ENCODE results near the gene RPTOR. TPM values are rescaled to one million over a fixed set of nuclear protein-coding genes. Genes with fewer than 3 reads are reported as not detected.

Gene RPTOR
- total RNA-seq, 1 experiment from 2014 or later: 25.1 TPM

DNA sequence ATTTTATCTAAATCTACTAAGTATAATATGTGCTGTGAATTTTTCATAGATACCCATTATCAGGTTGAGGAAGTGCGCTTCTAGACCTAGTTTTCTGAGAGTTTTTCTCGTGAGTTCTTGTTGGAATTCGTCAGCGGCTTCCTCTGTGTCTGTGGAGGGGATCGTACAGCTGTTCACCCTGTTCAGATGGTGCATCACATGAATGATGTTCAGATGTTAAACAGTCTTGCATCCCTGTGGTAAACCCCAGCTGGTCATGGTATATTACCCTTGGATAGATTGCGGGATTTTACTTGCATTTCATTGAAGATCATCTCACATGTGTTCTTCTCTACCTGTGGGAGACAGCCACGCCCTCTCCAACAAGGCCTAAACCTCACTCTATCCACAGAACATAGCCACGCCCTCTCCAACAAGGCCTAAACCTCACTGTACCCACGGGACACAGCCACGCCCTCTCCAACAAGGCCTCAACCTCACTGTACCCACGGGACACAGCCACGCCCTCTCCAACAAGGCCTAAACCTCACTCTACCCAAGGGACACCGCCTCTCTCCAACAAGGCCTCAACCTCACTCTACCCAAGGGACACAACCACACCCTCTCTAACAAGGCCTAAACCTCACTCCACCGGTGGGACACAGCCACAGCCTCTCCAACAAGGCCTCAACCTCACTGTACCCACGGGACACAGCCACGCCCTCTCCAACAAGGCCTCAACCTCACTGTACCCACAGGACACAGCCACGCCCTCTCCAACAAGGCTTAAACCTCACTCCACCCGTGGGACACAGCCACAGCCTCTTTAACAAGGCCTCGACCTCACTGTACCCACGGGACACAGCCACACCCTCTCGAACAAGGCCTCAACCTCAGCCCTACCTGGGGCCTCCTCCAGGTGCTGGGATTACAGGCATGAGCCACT, 266.8 kb downstream of the RPTOR start:
- WGBS (ENCODE audit: extremely low coverage, insufficient read length, low lambda C conversion rate): no CpG with 5 or more reads among the region's 21 CpGs
- H3K4me3 Mint-ChIP-seq: no peak overlapping the region
- no peak overlapping the region for H3K9ac ChIP-seq (ENCODE audit: extremely low read depth, insufficient read length, low read length)
- no peak overlapping the region for H3K56ac ChIP-seq (ENCODE audit: insufficient read length, low read depth, low read length)
- peaks cover 12 to 15% (median 13%) of the 10 kb centered on the region in 3 experiments; a peak in 6 of 7 replicates for H3K36me3 Mint-ChIP-seq (ENCODE audit: insufficient read depth in 1 of 3, low read depth in 3 of 3)
- no peak overlapping the region for H3T11ph ChIP-seq (ENCODE audit: low read length)
- no peak overlapping the region for H4K8ac ChIP-seq (replicated peaks; ENCODE audit: insufficient read length, low read depth, low read length)
- H3K9me3 Mint-ChIP-seq: peaks cover 11 to 13% of the 10 kb centered on the region in 2 experiments
- H2AFZ ChIP-seq (ENCODE audit: low read length): no peak overlapping the region
- H2BK5ac ChIP-seq (ENCODE audit: insufficient read length, low read length): no peak overlapping the region
- H3K79me2 ChIP-seq (ENCODE audit: insufficient read depth, low read length): no peaks in the 10 kb centered on the region
- no peaks in the 10 kb centered on the region for H3K27me3 Mint-ChIP-seq (ENCODE audit: low read depth)
- H4K5ac ChIP-seq (ENCODE audit: insufficient read length, low read depth, low read length): no peak overlapping the region
- no peak overlapping the region for H2BK12ac ChIP-seq (ENCODE audit: insufficient read length, low read depth, low read length)
- no peaks in the 10 kb centered on the region for H3K27me3 ChIP-seq (ENCODE audit: insufficient read depth, low read length)
- TF ChIP-seq, protein P1, sequence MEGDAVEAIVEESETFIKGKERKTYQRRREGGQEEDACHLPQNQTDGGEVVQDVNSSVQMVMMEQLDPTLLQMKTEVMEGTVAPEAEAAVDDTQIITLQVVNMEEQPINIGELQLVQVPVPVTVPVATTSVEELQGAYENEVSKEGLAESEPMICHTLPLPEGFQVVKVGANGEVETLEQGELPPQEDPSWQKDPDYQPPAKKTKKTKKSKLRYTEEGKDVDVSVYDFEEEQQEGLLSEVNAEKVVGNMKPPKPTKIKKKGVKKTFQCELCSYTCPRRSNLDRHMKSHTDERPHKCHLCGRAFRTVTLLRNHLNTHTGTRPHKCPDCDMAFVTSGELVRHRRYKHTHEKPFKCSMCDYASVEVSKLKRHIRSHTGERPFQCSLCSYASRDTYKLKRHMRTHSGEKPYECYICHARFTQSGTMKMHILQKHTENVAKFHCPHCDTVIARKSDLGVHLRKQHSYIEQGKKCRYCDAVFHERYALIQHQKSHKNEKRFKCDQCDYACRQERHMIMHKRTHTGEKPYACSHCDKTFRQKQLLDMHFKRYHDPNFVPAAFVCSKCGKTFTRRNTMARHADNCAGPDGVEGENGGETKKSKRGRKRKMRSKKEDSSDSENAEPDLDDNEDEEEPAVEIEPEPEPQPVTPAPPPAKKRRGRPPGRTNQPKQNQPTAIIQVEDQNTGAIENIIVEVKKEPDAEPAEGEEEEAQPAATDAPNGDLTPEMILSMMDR (conservative IDR thresholded peaks at IDR 0.05): no peak
- no peaks in the 10 kb centered on the region for H3K23me2 ChIP-seq (ENCODE audit: insufficient read length, low read depth, low read length, poor library complexity, severe bottlenecking)
- H3K4me1 ChIP-seq (ENCODE audit: insufficient read depth, low read length): no peaks in the 10 kb centered on the region
- no peak overlapping the region for H2BK15ac ChIP-seq (ENCODE audit: low read depth, low read length)
- no peak overlapping the region for H3K23ac ChIP-seq (ENCODE audit: insufficient read length, low read depth, low read length)
- H3K79me1 ChIP-seq (ENCODE audit: insufficient read depth, low read depth, low read length, poor library complexity, severe bottlenecking): no peaks in the 10 kb centered on the region
- H3K27ac Mint-ChIP-seq: no peak overlapping the region; a peak in 2 of 7 replicates
- no peak overlapping the region for H2BK120ac ChIP-seq (ENCODE audit: low read depth, low read length, poor library complexity, severe bottlenecking)
- H3K9me3 ChIP-seq (ENCODE audit: control insufficient read depth, low read depth, low read length): no peaks in the 10 kb centered on the region
- no peak overlapping the region for H4K91ac ChIP-seq (ENCODE audit: insufficient read length, low read depth, low read length)
- no peak overlapping the region for H2BK20ac ChIP-seq (ENCODE audit: low read depth, low read length, poor library complexity, severe bottlenecking)
- no peaks in the 10 kb centered on the region for H4K20me1 ChIP-seq (ENCODE audit: control insufficient read depth, insufficient read depth, insufficient read length)
- peaks cover under 1 to 6% of the 10 kb centered on the region in 2 experiments; a peak in 2 of 4 replicates for H3K4me1 Mint-ChIP-seq
- no peak overlapping the region for H3K4me2 ChIP-seq (ENCODE audit: insufficient read depth, insufficient read length, low read length)
- H3K27ac ChIP-seq (ENCODE audit: insufficient read length, low read depth, low read length): no peak overlapping the region
- no peak overlapping the region for H3K18ac ChIP-seq (ENCODE audit: insufficient read length, low read depth, low read length)
- no peak overlapping the region for H2AK5ac ChIP-seq (ENCODE audit: insufficient read length, low read length)
- DNase-seq: peak; percentile 22
- no peak overlapping the region for H3K14ac ChIP-seq (ENCODE audit: insufficient read depth, low read length)
- no peak overlapping the region for H3K4ac ChIP-seq (ENCODE audit: low read depth, low read length)

Data from H9 (cell line).